ENCODE data around the gene TIPARP. TPM values are rescaled to one million over a fixed set of nuclear protein-coding genes. Genes with fewer than 3 reads are reported as not detected.
A peak's percentile ranks its signal among the peaks of the same experiment; 100 is the strongest.

TIPARP gene
- total RNA-seq, 4 donors from 2014 or later: 49.8 to 144 (median 72.6) TPM

GRCh38 chr3:156641618-156641975, 32.8 kb upstream of the TIPARP start:
- H3K27me3 ChIP-seq: no peaks in the 10 kb centered on the region
- H3K27ac ChIP-seq: no peak overlapping the region
- H3K36me3 ChIP-seq: no peaks in the 10 kb centered on the region
- H3K9me3 ChIP-seq: no peaks in the 10 kb centered on the region
- H3K4me1 ChIP-seq: peaks cover 0 to 4% (median 0%) of the 10 kb centered on the region in 3 donors
- ATAC-seq: no peak
- TF ChIP-seq CTCF (IDR thresholded peaks at IDR 0.05) (no peak), POLR2AphosphoS5 (IDR thresholded peaks at IDR 0.05) (no peak), EP300 (IDR thresholded peaks at IDR 0.05) (no peak), POLR2A (IDR thresholded peaks at IDR 0.05) (no peak)
- no peak overlapping the region for H3K4me3 ChIP-seq
- 0 to 50% methylated on average over 1 of the region's 1 CpG for WGBS, 2 donors (ENCODE audit: low coverage in 1 of 2)

- 81 to 86% methylated on average over 4 to 5 of the region's 8 CpGs for WGBS, 2 donors (ENCODE audit: low coverage in 1 of 2)
- no peaks in the 10 kb centered on the region for H3K27me3 ChIP-seq
- ATAC-seq: peak; percentile 19
These were observed 31.4 kb upstream of the TIPARP start for GRCh38 chr3:156642750-156643728.

GRCh38 chr3:156643729-156644389, 30.5 kb upstream of the TIPARP start:
- WGBS, 2 donors (ENCODE audit: low coverage in 1 of 2): 21 to 42% methylated on average over 2 to 6 of the region's 6 CpGs
- peaks cover 0 to 4% (median 0%) of the 10 kb centered on the region in 3 donors for H3K4me1 ChIP-seq
- H3K36me3 ChIP-seq: no peaks in the 10 kb centered on the region
- TF ChIP-seq EP300 (IDR thresholded peaks at IDR 0.05): no peak
- no peak overlapping the region for H3K27ac ChIP-seq
- H3K27me3 ChIP-seq: no peaks in the 10 kb centered on the region
- H3K4me3 ChIP-seq: no peak overlapping the region
- ATAC-seq: no peak
- H3K9me3 ChIP-seq: peaks cover 0 to 5% (median 0%) of the 10 kb centered on the region in 3 donors

More at GRCh38 chr3:156642750-156643728, 31.4 kb upstream of the TIPARP start:
- Histone ChIP-seq H3K36me3 (no peaks in the 10 kb centered on the region), H3K9me3 (peaks cover 0 to 5% (median 0%) of the 10 kb centered on the region in 3 donors), H3K27ac (no peak overlapping the region), H3K4me3 (no peak overlapping the region), H3K4me1 (peaks cover 0 to 4% (median 0%) of the 10 kb centered on the region in 3 donors)
- TF ChIP-seq POLR2AphosphoS5 (IDR thresholded peaks at IDR 0.05): no peak
- TF ChIP-seq CTCF (IDR thresholded peaks at IDR 0.05): no peak
- no peak for TF ChIP-seq EP300 (IDR thresholded peaks at IDR 0.05)
- TF ChIP-seq POLR2A (IDR thresholded peaks at IDR 0.05): no peak

- no peak for ATAC-seq
- H3K36me3 ChIP-seq: no peaks in the 10 kb centered on the region
- no peak overlapping the region for H3K4me3 ChIP-seq
- TF ChIP-seq POLR2A (IDR thresholded peaks at IDR 0.05) (no peak), POLR2AphosphoS5 (IDR thresholded peaks at IDR 0.05) (no peak), EP300 (IDR thresholded peaks at IDR 0.05) (no peak), CTCF (IDR thresholded peaks at IDR 0.05) (no peak)
- peaks cover 0 to 5% (median 0%) of the 10 kb centered on the region in 3 donors for H3K9me3 ChIP-seq
- H3K27me3 ChIP-seq: no peaks in the 10 kb centered on the region
- H3K4me1 ChIP-seq: peaks cover 0 to 4% (median 0%) of the 10 kb centered on the region in 3 donors
- no peak overlapping the region for H3K27ac ChIP-seq
These were observed 29.4 kb upstream of the TIPARP start for GRCh38 chr3:156644958-156645357.

GRCh38 chr3:156646958-156647357, 27.4 kb upstream of the TIPARP start:
- Histone ChIP-seq H3K27me3 (no peaks in the 10 kb centered on the region), H3K9me3 (peaks cover 0 to 5% (median 0%) of the 10 kb centered on the region in 3 donors), H3K4me3 (no peak overlapping the region), H3K36me3 (no peaks in the 10 kb centered on the region), H3K27ac (no peak overlapping the region), H3K4me1 (peaks cover 0 to 4% (median 0%) of the 10 kb centered on the region in 3 donors)
- TF ChIP-seq POLR2A (IDR thresholded peaks at IDR 0.05) (no peak), POLR2AphosphoS5 (IDR thresholded peaks at IDR 0.05) (no peak)
- no peak for ATAC-seq

All from gastroesophageal sphincter (tissue), 4 donors.